Inflammatory macrophage treated with lipopolysaccharide for 4 hours (primary cell): ENCODE data around the gene POR.
"Not testable (repeated sequence)": the region's sequence is repeated elsewhere in the genome, so short reads cannot be mapped to it uniquely, and the experiment has no call there.

Experiments used
- DNase-seq: peaks from one replicate; pipeline ENCODE4 v3.0.0-alpha.2; 2020

The POR gene

GRCh38 chr7:75914655-75915415 is at the start of gene POR:
POR (plus strand) TSS chr7:75915155; CDS start chr7:75954002, 38,847 bp downstream.
- peak; percentile 93 for DNase-seq

- DNase-seq = peak; percentile 62
These were observed 48.9 kb upstream of the POR start for GRCh38 chr7:75866114-75866488.

GRCh38 chr7:75866489-75867389 is 48.2 kb upstream of the POR start:
- DNase-seq = peak; percentile 75

GRCh38 chr7:75867390-75867717 is 47.6 kb upstream of the POR start:
- no peak for DNase-seq

- DNase-seq = no peak
These were observed 46.8 kb upstream of the POR start for GRCh38 chr7:75868153-75868552.

GRCh38 chr7:75869776-75870379 is 45.1 kb upstream of the POR start:
- DNase-seq = no peak

GRCh38 chr7:75870557-75871161 is 44.3 kb upstream of the POR start:
- peak; percentile 78 for DNase-seq

GRCh38 chr7:75872073-75872782 is 42.7 kb upstream of the POR start:
- peak; percentile 86 for DNase-seq

GRCh38 chr7:75874180-75874579 is 40.8 kb upstream of the POR start:
- DNase-seq = not testable (repeated sequence)

GRCh38 chr7:75875113-75876080 is 39.6 kb upstream of the POR start:
- DNase-seq = no peak

- DNase-seq = peak; percentile 96
These were observed 38.7 kb upstream of the POR start for GRCh38 chr7:75876126-75876881.

GRCh38 chr7:75878312-75878768 is 36.6 kb upstream of the POR start:
- DNase-seq = no peak

GRCh38 chr7:75878769-75879611 is 36.0 kb upstream of the POR start, which contains the start of gene RHBDD2:
RHBDD2 (plus strand) TSS chr7:75879034; CDS start chr7:75879083, 49 bp downstream.
- DNase-seq = peak; percentile 96

- peak; percentile 36 for DNase-seq
These were observed 35.2 kb upstream of the POR start for GRCh38 chr7:75879771-75880184.

- DNase-seq = no peak
These were observed 34.7 kb upstream of the POR start for GRCh38 chr7:75880242-75880641.

- no peak for DNase-seq
These were observed 33.4 kb upstream of the POR start for GRCh38 chr7:75881436-75882095.

- not testable (repeated sequence) for DNase-seq
These were observed 31.6 kb upstream of the POR start for GRCh38 chr7:75883265-75883824.

- DNase-seq = no peak
These were observed 30.5 kb upstream of the POR start for GRCh38 chr7:75884476-75884875.
